HepG2 (cell line): Measurements from ENCODE around the gene PRKCZ. TPM values are rescaled to one million over a fixed set of nuclear protein-coding genes. Genes with fewer than 3 reads are reported as not detected.

Experiments
- ATAC-seq: fragments of 200-7000 bp; cut with Tn5 transposase; 3 replicates; pipeline ENCODE4 v1.9.1; 2020; ENCODE audit warnings: mild to moderate bottlenecking, moderate library complexity
- BruUV-seq: library from RNA; stranded (reverse); fragments of 400-500 nt; replicated peaks from 2 replicates; lab custom pipeline; 2021; lab: Mats Ljungman, UMichigan
- CTCF ChIA-PET: fragments of 300-600 bp; formaldehyde crosslinking; extraction: SDS; loops from one replicate; lab custom pipeline; 2021; ENCODE audit warnings: low total read pairs, inconsistent platforms, low intra/inter-chr PET ratio; lab: Yijun Ruan, JAX
- POLR2A ChIA-PET: fragments of 350-600 bp; sonication (Branson Sonifier 250); formaldehyde crosslinking; loops from one replicate; lab custom pipeline; 2020; ENCODE audit warnings: antibody characterized with exemption, inconsistent platforms; lab: Yijun Ruan, JAX
- DNase-seq: peaks from one replicate; pipeline ENCODE4 v3.0.0-alpha.2; 2015; ENCODE audit warnings: low spot score
- FAIRE-seq: peaks from 3 replicates; lab custom pipeline; 2011; peaks lifted over from hg19 to GRCh38; lab: Jason Lieb, UNC
- H2AFZ ChIP-seq: one replicate; pipeline ENCODE4 v1.6.1; 2011; ENCODE audit warnings: low read length, inconsistent platforms
- H3K27ac ChIP-seq: fragments of 300-600 bp; 3 replicates; pipeline ENCODE4 v1.8.0; 2011; ENCODE audit warnings: mixed run types, mild to moderate bottlenecking, mixed read lengths, low read length, inconsistent platforms; ENCODE audit not compliant: insufficient read depth; ENCODE audit errors: extremely low read length
- H3K27me3 ChIP-seq, 2 experiments: fragments of 200-600 bp in 1 of 2; 2 replicates in 1 of 2; 3 replicates in 1 of 2; pipeline versions ENCODE4 v1.6.0 to v1.8.0; 2011; ENCODE audit warnings: low read length in 2 of 2, mild to moderate bottlenecking in 2 of 2, moderate library complexity in 2 of 2, inconsistent platforms in 1 of 2; ENCODE audit not compliant: insufficient read depth in 2 of 2, control insufficient read depth in 1 of 2
- H3K36me3 ChIP-seq, 2 experiments: fragments of 200-600 bp in 1 of 2; replicated peaks in 1 of 2; 2 replicates in 1 of 2; 3 replicates in 1 of 2; pipeline versions ENCODE4 v1.5.1 to v1.8.0; 2011; ENCODE audit warnings: low read length in 2 of 2, inconsistent platforms in 1 of 2; ENCODE audit not compliant: insufficient read depth in 2 of 2, control insufficient read depth in 1 of 2
- H3K4me1 ChIP-seq: 2 replicates; pipeline ENCODE4 v1.5.1; 2012; ENCODE audit warnings: low read length, inconsistent platforms; ENCODE audit not compliant: insufficient read depth
- H3K4me2 ChIP-seq: 2 replicates; pipeline ENCODE4 v1.6.0; 2011; ENCODE audit warnings: low read depth, low read length, inconsistent platforms
- H3K4me3 ChIP-seq, 3 experiments: fragments of 200-600 bp in 1 of 3; sonication (generic), shearing (Covaris generic) in 1 of 3; replicated peaks in 1 of 3; 2 replicates each; pipeline ENCODE4 v1.5.1; 2011 to 2016; ENCODE audit warnings: low read length in 3 of 3, inconsistent platforms in 2 of 3, low read depth in 2 of 3, mild to moderate bottlenecking in 2 of 3, control low read depth in 1 of 3, mixed read lengths in 1 of 3; ENCODE audit not compliant: insufficient read depth in 1 of 3
- H3K79me2 ChIP-seq: one replicate; pipeline ENCODE4 v1.6.1; 2011; ENCODE audit warnings: low read length, inconsistent platforms; ENCODE audit not compliant: insufficient read depth
- H3K9ac ChIP-seq: 2 replicates; pipeline ENCODE4 v1.6.0; 2011; ENCODE audit warnings: mild to moderate bottlenecking, low read depth, low read length, inconsistent platforms; ENCODE audit not compliant: insufficient read depth
- H3K9me3 ChIP-seq: 2 replicates; pipeline ENCODE4 v1.5.1; 2012; ENCODE audit warnings: mild to moderate bottlenecking, low read length
- H4K20me1 ChIP-seq: 2 replicates; pipeline ENCODE4 v1.6.0; 2011; ENCODE audit warnings: inconsistent platforms, mild to moderate bottlenecking, low read length, moderate library complexity; ENCODE audit not compliant: insufficient read depth
- ARNT ChIP-seq: fragments of 450-650 bp; IDR thresholded peaks from 2 replicates; pipeline ENCODE4 v1.6.1; 2017
- BCL6 ChIP-seq: IDR thresholded peaks from 2 replicates; pipeline ENCODE4 v1.6.1; 2016; ENCODE audit warnings: missing genetic modification reagents, missing compliant biosample characterization
- KDM5A ChIP-seq: fragments of 200-600 bp; sonication (generic); IDR thresholded peaks from 2 replicates; pipeline ENCODE4 v1.7.0; 2018; ENCODE audit warnings: antibody characterized with exemption, mild to moderate bottlenecking, low read length, borderline replicate concordance
- MTERF4 ChIP-seq: sonication (generic); formaldehyde crosslinking; IDR thresholded peaks from 2 replicates; pipeline ENCODE4 v1.8.0; 2023; ENCODE audit warnings: mild to moderate bottlenecking, missing genetic modification reagents
- TRIM24 ChIP-seq: sonication (generic); formaldehyde crosslinking; IDR thresholded peaks from 2 replicates; pipeline ENCODE4 v1.8.0; 2022; ENCODE audit warnings: mild to moderate bottlenecking, missing genetic modification reagents
- ZNF3 ChIP-seq: IDR thresholded peaks from 2 replicates; pipeline ENCODE4 v1.7.0; 2017; ENCODE audit warnings: inconsistent platforms
- ZNF331 ChIP-seq: sonication (generic); formaldehyde crosslinking; IDR thresholded peaks from 2 replicates; pipeline ENCODE4 v1.4.0; 2020; ENCODE audit warnings: missing genetic modification reagents
- WGBS: methylation state at CpG from one replicate; pipeline ENCODE4 v1.1.6; 2017; ENCODE audit warnings: low lambda C conversion rate; 5-methylcytosine and 5-hydroxymethylcytosine counted together
- in situ Hi-C: cut with HindIII; loops from 2 replicates; pipeline ENCODE4 v1.10.0; 2017; ENCODE audit warnings: low pct_unique_long_range_greater_than_20kb; ENCODE audit not compliant: extremely low pct_ligation_motif_present
- intact Hi-C: fragments of 100-400 bp; cut with micrococcal nuclease; formaldehyde crosslinking; loops from one replicate; pipeline ENCODE4 v1.10.0; 2022; ENCODE audit not compliant: unreplicated experiment
- polyA plus RNA-seq, 8 experiments: library from polyadenylated mRNA; depleted of rRNA in 3 of 8; stranded (reverse) in 7 of 8; unstranded in 1 of 8; fragments of >200 nt; fragmentation: Illumina TruSeq in 4 of 8; extraction: Trizol in 4 of 8; gene quantifications; 2 replicates each; pipeline versions ENCODE4 v1.2.1 to v1.2.3, GENCODE V29; 2011 to 2016; ENCODE audit warnings: low read depth in 4 of 8, missing spikeins in 1 of 8, mixed read lengths in 1 of 8; ENCODE audit not compliant: insufficient read depth in 1 of 8
- total RNA-seq, 5 experiments: library from RNA; depleted of rRNA; stranded (reverse); fragments of >200 nt; fragmentation: Illumina TruSeq; extraction: Trizol; gene quantifications; 2 replicates each; pipeline ENCODE4 v1.2.3, GENCODE V29; 2016; ENCODE audit warnings: low read depth in 1 of 5
- TF ChIP-seq, protein P1 (sequence below): sonication (generic); formaldehyde crosslinking; IDR thresholded peaks from 2 replicates; pipeline ENCODE4 v1.9.0; 2022; ENCODE audit warnings: low read depth, missing genetic modification reagents
- TF ChIP-seq, protein P2 (sequence below): sonication (generic); formaldehyde crosslinking; IDR thresholded peaks from 2 replicates; pipeline ENCODE4 v1.5.0; 2020; ENCODE audit warnings: mild to moderate bottlenecking, missing genetic modification reagents, borderline replicate concordance
- TF ChIP-seq, protein P3 (sequence below): sonication (generic); formaldehyde crosslinking; IDR thresholded peaks from 2 replicates; pipeline ENCODE4 v1.5.0; 2020; ENCODE audit warnings: mild to moderate bottlenecking, missing genetic modification reagents, borderline replicate concordance

PRKCZ gene
- total and polyA plus RNA-seq, 2 of the 13 experiments (the other 11 are each of a cell fraction or from before 2014, with no cell fraction given): 34.7 to 85.2 TPM

DNA sequence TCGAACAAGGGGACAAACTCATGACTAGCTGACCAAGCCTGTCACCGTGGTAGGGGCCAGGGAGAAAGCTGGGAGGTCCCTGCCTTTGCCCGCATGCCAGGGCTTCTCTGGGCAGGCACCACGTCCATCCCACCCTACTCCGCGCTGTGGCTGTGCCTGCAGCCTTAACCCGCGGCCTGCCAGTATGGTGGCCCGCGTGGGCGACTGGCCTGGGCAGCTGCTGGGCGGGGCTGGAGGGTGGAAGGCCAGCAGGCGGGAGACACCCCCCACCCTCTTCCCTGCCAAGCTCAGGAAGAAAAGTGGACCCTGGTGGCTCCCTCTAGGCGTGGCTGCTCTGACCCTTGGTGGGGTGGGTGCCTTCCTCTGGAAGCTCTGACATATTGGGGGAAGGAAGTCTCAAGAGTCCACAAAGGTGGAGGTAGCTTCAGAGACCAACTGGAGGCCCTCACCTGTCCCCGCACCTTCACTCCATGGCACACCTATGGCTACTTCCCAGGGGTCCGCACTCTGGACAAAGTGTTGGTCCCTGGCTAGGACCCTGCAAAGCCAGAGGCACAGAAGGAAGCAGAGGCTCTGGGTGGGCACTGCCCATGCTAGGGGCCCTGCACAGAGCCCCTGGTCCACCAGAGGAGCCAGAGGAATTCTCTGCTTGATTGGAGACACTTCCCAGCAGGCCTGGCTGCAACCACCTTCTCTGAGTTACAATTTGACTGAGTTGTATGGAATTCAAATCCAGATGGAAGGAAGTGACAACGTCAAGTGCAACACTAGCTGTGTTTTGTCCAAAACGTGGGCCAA lies 174.6 kb downstream of the PRKCZ start (continued):
- TF ChIP-seq KDM5A: no peak
- TF ChIP-seq, protein P1, sequence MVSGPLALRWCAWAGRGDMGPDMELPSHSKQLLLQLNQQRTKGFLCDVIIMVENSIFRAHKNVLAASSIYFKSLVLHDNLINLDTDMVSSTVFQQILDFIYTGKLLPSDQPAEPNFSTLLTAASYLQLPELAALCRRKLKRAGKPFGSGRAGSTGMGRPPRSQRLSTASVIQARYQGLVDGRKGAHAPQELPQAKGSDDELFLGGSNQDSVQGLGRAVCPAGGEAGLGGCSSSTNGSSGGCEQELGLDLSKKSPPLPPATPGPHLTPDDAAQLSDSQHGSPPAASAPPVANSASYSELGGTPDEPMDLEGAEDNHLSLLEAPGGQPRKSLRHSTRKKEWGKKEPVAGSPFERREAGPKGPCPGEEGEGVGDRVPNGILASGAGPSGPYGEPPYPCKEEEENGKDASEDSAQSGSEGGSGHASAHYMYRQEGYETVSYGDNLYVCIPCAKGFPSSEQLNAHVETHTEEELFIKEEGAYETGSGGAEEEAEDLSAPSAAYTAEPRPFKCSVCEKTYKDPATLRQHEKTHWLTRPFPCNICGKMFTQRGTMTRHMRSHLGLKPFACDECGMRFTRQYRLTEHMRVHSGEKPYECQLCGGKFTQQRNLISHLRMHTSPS (CRISPR knock-in tag): 0 out of 2 replicates have a peak, but pooled peaks have one; percentile 8
- no peak for TF ChIP-seq ARNT
- TF ChIP-seq, protein P2, sequence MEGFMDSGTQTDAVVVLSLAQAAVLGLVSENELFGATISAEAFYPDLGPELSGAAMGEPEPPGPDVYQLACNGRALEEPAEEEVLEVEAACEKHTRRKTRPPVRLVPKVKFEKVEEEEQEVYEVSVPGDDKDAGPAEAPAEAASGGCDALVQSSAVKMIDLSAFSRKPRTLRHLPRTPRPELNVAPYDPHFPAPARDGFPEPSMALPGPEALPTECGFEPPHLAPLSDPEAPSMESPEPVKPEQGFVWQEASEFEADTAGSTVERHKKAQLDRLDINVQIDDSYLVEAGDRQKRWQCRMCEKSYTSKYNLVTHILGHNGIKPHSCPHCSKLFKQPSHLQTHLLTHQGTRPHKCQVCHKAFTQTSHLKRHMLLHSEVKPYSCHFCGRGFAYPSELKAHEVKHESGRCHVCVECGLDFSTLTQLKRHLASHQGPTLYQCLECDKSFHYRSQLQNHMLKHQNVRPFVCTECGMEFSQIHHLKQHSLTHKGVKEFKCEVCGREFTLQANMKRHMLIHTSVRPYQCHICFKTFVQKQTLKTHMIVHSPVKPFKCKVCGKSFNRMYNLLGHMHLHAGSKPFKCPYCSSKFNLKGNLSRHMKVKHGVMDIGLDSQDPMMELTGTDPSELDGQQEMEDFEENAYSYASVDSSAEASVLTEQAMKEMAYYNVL (CRISPR knock-in tag): no peak
- 0 out of 2 replicates have a peak, but pooled peaks have one; percentile 14 for TF ChIP-seq ZNF3
- TF ChIP-seq, all 625 proteins: peak for 7

GRCh38 chr1:2226525-2227345 lies 176.5 kb downstream of the PRKCZ start:
- peak overlapping the region; percentile 65 to 94 (median 88) for H3K4me3 ChIP-seq
- no peaks in the 10 kb centered on the region; a peak in 1 of 5 replicates for H3K27me3 ChIP-seq
- no peak overlapping the region for H2AFZ ChIP-seq
- no peaks in the 10 kb centered on the region for H3K9me3 ChIP-seq
- H3K4me1 ChIP-seq: peaks cover 22% of the 10 kb centered on the region
- ChIA-PET CTCF (no interaction called here), POLR2A (interaction anchor here (1.2 to 9.9 kb wide), 3 partner anchors 21 to 32 kb away, joined by 3 to 178 read pairs (median 4); partner anchors contain the start of gene FAAP20)
- no peak for DNase-seq
- ATAC-seq: peak; percentile 4; the same call in 1 of the 3 replicates
- peak overlapping the region; percentile 85 for H3K4me2 ChIP-seq
- peak overlapping the region; percentile 99 for H3K9ac ChIP-seq
- WGBS: 9% methylated on average over 4 of the region's 73 CpGs
- peaks cover 32% of the 10 kb centered on the region for H3K79me2 ChIP-seq
- in situ Hi-C loops: no loop called here
- no peak for FAIRE-seq
- peak overlapping the region; percentile 88 for H3K27ac ChIP-seq
- intact Hi-C loops: no loop called here
- TSS peak; percentile 49 for BruUV-seq
- no peaks in the 10 kb centered on the region for H3K36me3 ChIP-seq
- peaks cover 29% of the 10 kb centered on the region for H4K20me1 ChIP-seq
- peak; percentile 9; the same call in 1 of the 2 replicates for TF ChIP-seq BCL6
- TF ChIP-seq MTERF4: 0 out of 2 replicates have a peak, but pooled peaks have one; percentile 66
- TF ChIP-seq TRIM24 (CRISPR knock-in tag): no peak
- TF ChIP-seq, protein P3, sequence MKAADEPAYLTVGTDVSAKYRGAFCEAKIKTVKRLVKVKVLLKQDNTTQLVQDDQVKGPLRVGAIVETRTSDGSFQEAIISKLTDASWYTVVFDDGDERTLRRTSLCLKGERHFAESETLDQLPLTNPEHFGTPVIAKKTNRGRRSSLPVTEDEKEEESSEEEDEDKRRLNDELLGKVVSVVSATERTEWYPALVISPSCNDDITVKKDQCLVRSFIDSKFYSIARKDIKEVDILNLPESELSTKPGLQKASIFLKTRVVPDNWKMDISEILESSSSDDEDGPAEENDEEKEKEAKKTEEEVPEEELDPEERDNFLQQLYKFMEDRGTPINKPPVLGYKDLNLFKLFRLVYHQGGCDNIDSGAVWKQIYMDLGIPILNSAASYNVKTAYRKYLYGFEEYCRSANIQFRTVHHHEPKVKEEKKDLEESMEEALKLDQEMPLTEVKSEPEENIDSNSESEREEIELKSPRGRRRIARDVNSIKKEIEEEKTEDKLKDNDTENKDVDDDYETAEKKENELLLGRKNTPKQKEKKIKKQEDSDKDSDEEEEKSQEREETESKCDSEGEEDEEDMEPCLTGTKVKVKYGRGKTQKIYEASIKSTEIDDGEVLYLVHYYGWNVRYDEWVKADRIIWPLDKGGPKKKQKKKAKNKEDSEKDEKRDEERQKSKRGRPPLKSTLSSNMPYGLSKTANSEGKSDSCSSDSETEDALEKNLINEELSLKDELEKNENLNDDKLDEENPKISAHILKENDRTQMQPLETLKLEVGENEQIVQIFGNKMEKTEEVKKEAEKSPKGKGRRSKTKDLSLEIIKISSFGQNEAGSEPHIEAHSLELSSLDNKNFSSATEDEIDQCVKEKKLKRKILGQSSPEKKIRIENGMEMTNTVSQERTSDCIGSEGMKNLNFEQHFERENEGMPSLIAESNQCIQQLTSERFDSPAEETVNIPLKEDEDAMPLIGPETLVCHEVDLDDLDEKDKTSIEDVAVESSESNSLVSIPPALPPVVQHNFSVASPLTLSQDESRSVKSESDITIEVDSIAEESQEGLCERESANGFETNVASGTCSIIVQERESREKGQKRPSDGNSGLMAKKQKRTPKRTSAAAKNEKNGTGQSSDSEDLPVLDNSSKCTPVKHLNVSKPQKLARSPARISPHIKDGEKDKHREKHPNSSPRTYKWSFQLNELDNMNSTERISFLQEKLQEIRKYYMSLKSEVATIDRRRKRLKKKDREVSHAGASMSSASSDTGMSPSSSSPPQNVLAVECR: no peak; the same call in 1 of the 2 replicates
- TF ChIP-seq ZNF331 (CRISPR knock-in tag): no peak
